Activated gamma-delta T cell treated with anti-CD3 and anti-CD28 coated beads, Interleukin-2, amount 50 U/mL, for 16 hours (primary cell): ENCODE data around the gene MICU1.
"Not testable (repeated sequence)": the region's sequence is repeated elsewhere in the genome, so short reads cannot be mapped to it uniquely, and the experiment has no call there.

Experiments used
- DNase-seq: peaks from one replicate; pipeline ENCODE4 v3.0.0-alpha.2; 2020; ENCODE audit warnings: low read depth

MICU1 gene

DNA sequence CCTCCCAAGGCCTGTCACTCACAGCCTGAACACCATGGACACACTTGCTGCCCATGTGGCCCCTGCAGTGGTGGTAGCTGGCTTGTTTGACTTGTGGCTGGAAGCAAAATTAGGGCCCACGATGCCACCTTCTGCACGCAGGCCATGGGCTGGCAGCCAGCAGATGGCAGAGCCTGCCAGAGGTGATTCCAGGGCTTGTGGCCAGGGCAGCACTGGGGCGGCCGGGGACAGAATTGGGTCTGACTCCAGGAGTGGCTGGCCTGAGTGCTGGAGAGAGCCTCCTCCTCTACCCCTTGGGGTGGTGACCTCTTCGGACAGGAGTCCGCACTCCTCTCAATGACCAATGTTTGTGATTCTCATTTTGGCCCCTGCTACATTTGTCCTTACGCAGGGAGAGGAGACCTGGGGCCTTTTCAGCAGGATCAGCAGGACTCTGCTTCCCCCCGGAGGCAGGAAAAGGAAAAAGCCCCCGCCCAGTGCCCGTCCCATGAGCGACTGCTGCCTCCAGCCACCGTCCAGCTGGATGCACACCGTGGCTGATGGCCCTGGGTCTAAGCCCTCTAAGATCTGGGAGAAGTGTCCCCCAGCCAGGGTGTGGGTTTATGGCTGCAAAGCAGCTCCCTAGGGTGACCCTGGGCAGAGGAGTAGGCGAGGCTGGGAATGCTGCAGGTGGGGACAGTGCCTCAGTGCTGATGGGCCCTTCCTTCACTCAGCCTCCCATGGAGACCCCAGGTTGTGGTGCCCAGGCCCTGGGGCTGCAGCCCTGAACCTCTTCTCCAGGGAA is 297.6 kb downstream of the MICU1 start:
- no peak for DNase-seq

DNA sequence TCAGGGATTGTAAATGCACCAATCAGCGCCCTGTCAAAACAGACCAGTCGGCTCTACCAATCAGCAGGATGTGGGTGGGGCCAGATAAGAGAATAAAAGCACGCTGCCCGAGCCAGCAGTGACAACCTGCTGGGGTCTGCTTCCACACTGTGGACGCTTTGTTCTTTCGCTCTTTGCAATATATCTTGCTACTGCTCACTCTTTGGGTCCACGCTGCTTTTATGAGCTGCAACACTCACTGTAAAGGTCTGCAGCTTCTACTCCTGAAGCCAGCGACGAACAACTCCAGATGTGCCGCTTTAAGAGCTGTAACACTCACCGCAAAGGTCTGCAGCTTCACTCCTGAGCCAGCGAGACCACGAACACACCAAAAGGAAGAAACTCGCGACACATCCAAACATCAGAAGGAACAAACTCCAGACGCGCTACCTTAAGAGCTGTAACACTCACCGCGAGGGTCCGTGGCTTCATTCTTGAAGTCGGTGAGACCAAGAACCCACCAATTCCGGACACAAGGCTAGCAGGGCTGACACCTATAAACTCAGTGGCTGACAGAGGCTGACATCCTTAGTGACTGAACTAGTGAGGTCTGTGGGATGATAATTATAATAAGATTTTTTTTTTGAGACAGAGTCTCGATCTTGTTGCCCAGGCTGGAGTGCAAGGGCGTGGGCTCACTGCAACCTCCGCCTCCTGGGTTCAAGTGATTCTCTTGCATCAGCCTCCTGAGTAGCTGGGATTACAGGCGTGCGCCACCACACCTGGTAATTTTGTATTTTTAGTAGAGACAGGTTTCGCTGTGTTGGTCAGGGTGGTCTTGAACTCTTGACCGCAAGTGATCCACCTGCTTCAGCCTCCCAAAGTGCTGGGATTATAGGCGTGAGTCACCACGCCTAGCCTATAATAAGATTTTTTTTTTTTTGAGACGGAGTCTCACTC is 298.9 kb downstream of the MICU1 start:
- DNase-seq: not testable (repeated sequence)

DNA sequence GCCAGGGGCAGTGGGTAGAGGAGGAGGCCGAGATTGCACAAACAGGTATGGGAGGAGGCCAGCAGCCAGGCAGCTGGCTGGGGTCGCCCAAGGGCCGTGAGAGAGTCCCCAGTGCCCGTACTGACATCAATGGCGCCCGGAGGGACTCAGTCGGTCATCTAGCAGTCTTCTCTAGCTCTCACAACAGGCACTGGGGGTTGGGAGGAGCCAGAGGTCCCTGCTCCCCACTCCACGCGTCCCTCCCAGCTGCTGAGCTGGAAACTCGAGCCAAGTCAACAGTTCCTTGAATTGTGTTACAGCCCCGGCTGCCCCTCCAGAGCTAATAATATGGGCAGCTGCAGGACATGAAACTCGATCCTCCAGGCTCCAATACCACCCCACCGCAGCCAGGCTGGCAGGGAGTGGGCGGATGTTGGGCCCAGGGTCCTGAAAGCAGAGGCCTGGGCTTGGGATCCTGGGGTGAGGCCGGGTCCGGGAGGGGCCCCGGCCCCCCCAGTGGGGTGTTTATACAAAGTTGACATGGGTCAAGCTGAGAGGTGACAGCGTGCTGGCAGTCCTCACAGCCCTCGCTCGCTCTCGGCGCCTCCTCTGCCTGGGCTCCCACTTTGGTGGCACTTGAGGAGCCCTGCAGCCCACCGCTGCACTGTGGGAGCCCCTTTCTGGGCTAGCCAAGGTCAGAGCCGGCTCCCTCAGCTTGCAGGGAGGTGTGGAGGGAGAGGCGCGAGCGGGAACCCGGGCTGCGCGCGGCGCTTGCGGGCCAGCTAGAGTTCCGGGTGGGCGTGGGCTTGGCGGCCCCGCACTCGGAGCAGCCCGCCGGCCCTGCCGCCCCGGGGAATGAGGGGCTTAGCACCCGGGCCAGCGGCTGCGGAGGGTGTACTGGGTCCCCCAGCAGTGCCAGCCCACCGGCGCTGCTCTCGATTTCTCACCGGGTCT is 300.4 kb downstream of the MICU1 start:
- DNase-seq: not testable (repeated sequence)

DNA sequence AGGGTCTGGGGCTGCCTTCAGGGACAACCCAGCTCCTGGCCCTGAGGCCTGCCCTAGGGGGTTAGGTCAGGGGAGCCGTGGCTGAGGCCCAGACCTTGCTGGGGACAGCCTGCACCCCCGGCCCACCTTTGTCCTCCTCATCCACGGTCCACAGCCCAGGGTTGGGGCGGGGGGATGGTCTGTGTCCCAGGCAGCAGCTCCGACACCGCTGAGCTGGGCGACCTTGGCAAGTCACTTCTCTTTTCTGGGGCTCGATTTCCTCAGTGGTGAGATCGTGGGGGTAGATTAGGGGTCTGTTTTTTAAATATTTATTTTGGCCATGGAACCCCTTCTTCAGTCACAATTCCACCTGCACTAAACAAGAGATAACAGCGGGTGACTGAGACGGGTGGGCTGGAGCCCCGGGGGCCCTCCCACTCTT is 302.1 kb downstream of the MICU1 start:
- DNase-seq: no peak

DNA sequence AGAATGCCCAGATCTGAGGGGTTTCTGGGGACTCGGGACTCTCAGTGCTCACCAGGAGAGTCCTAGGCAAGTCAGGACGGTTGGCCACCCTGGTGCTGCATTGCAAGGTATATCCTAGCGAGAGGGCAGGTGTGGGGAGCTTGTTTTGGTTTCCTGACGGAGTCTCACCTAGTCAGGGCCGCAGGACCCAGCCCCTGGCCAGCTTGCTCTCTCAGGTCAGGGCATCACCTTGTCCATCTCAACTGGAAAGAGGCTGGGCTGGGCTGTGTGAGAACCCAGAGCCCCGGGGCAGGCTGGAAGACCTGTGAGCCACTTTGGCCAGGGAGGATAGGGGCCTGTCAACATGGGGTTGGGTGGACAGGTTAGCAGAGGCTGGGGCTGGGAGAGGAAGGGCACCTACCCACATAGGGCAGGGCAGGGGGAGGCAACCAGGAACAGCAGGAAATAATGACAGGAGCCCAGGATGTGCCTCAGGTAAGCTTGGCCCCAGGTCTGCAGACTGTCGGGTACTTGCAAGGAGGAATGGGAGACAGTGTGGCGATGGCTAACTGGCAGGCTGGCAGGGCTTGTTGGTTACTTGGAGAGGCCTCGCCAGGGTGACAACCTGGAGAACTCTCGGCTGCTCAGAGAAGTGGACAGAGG is 302.6 kb downstream of the MICU1 start:
- no peak for DNase-seq

DNA sequence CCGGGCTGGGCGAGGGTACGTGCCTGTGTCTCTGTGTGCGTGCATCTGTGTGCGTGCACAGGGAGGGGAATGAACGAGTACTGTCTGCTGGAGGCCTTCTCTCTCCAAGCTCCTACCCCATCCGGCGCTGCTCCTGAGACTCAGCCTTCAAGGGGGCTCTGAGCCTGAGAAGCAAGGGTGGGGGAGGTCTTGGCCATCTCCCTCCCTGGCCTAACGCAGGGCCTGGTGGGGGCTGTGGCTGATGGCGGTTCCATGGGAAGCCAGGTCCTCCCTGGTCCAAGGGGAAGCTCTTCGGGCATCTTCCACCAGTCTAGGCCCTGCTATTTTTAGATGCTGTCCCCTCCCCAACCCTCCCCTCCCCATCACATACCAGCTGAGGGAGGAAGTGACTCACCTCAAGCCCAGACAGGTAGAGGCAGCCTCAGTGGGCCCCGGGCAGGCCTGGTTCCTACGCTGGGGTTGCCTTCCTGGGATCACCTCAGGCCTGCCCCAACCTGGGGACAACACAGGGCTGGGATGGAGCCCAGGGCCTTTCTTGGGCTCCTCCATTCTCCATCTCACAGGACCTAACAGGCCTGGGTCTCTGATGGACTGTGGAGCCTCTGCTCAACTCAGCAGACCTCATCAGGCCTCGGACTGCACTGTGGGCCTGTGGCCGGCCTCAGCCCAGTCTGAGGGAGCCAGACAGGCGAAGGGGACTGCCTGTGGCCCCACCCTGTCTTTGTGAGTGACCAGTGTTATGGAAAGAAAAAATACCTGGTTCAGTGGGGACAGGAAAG is 303.4 kb downstream of the MICU1 start:
- no peak for DNase-seq

DNA sequence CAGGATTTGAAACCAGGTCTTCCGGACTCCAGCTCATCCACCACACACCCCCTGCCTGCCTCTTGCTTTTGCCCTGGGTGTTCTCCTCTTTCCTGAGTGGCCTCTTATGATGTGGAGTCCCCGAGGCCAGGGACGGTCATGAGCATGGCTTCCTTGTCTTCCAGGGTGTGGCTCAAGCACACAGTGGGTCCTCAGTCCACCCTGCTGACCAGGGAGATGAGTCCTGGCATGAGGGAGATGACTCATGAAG is 303.9 kb downstream of the MICU1 start:
- no peak for DNase-seq

DNA sequence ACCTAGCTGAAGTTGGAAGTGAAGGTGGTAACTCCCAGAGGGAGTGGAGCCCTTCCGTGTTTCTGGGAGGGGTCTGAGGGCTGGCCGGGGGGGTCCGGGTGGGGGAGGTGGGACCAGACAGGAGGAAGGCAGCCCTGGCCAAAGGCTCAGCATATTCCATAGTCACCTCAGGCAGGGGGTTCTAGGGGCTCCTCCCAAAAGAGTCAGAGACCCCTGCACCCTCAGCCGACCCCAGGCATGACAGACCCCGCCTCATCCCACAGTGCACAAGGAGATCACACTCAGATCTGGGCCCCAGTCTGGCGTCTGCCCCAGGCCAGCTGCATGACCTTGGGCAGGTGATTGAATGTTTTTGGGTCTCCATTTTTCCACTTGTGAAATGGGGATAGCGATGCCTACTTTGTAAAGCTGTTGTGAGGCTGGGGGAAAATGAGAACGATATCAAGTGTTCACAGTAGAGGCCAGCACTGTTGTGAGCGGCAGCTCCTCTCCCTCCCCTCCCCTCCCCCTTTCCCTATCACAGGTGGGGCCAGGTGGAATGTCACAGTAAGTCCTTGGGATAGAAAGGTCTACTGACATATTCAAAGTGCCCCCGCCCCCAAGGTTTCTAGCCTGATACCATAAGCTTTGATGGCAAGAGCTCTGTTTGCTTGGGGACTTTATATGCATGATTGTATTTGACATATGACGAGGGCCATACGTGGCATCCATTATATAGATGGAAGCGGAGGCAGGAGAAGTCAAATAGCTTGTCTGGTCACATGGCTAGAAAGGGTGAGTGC is 304.4 kb downstream of the MICU1 start:
- no peak for DNase-seq

DNA sequence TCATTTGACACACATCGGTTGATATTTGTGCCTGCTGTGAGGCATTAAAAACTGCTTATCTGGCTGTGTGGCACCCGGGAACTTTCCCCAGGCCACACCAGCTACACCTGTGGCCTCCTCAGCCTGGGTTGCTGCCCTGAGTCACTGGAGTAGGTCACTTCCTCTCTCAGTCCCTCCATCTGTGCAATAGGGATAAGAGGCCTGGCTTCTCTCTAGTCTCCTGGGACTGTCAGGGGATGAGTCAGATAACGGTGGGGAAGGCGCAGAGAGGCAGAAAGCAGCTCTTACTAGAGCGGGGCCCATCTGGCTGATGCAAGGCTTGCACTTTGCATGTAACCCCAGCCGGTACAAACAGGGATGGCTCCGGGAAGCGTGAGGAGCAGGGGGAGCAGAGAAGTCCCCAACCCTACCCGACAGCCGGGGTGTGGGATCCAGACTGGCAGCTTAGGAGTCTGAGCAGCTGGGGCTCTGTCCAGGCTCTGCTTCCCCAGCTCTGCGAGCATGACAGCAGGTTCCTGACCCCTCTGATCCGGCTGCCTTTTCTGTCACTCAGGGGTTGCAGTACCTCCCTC is 305.1 kb downstream of the MICU1 start:
- peak; percentile 44 for DNase-seq

DNA sequence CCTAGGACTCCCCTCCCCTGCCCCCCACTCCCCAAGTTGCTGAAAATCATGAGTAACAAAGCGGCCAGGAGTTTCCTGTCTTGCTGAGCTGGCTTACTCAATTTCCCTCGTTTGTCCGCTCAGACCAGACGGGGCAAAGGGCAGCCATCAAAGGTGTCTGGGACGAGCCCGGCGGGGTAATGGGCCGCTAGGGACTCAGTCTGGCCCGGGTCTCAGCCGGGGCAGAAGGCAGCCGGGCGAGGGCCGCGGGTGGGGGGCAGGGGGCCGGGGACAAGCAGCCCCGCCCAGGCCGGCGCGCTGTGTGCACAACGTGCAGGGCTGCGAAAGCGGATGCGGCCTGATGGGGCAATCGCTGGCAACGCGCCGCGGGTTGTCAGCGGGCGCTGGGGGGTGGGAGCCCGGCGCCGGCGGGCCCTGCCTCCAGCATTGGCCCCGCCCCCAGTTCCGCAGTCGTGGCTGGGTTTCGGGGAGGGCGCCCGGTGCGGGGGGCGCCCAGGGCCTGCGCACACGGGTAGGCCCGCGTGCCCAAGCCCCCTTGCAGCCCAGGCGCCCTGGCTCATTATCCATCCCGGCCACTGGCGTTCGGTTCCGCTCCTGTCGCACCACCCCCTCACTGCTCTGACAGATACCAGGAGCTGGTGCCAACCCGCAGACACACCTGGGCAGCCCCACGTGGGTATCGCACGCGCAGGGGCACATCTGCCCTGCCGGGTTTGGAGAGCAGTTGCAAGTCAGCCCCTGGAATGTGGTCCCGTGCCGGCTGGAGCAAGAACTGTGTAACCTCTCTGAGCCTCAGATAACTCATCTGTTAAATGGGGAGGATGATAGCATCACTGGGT is 306.2 kb downstream of the MICU1 start:
- DNase-seq: peak; percentile 77

DNA sequence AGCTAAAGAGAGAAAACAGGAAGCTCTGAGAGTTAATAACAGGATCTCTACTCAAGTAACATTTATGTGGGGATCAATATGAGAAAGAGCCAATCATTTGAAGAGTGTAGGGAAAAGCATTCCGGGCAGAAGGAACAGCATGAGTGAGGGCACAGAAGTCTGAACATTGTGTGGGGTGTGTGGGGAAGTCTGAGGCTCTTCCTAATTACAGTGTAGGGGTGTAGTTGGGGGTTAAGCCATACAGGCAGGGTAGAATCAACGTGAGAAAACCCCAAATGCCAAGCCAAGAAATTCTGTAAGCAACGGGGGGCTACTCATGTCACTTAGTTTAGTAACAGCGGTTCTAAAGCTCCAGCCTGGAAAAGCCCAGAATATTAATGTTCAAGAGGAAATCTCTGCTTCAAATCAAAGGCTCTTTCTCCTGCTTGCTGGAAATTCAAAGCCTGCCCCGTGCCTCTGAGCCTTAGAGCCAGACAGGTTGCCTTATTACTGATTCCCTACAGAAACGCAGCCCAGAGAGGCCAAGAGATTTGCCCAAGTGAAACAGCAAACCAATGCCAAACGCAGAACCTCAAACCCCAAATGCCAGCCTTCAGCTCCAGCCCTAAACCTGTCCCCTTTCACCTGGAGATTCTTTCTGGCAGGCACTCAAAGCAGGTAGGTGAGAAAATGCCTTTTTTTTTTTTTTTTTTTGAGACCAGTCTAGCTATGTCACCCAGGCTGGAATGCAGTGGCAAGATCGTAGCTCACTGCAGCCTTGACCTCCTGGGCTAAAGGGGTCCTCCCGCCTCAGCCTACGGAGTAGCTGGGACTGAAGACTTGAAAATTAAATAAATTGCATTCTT is 307.2 kb downstream of the MICU1 start:
- no peak for DNase-seq
